GM12878 (cell line): ENCODE results near the gene THOC5. TPM values are rescaled to one million over a fixed set of nuclear protein-coding genes. Genes with fewer than 3 reads are reported as not detected.

ENCODE experiments used
- ATAC-seq: fragments of 200-7000 bp; cut with Tn5 transposase; 3 replicates; pipeline ENCODE4 v1.9.1; 2020; ENCODE audit warnings: mild to moderate bottlenecking, moderate library complexity
- BruUV-seq: library from RNA; stranded (reverse); fragments of 400-500 nt; replicated peaks from 2 replicates; lab custom pipeline; 2021; lab: Mats Ljungman, UMichigan
- CTCF ChIA-PET: fragments of 300-600 bp; sonication (Branson Sonifier 250); formaldehyde crosslinking; extraction: SDS; loops from one replicate; lab custom pipeline; 2021; ENCODE audit warnings: inconsistent platforms; lab: Yijun Ruan, JAX
- POLR2A ChIA-PET: fragments of 350-600 bp; formaldehyde crosslinking; extraction: SDS; loops from one replicate; lab custom pipeline; 2021; ENCODE audit warnings: inconsistent platforms; lab: Charles Lee
- RAD21 ChIA-PET: fragments of 300-600 bp; sonication (Branson Sonifier 250); formaldehyde crosslinking; loops from one replicate; lab custom pipeline; 2023; ENCODE audit warnings: antibody characterized with exemption; ENCODE audit not compliant: unreplicated experiment; lab: Charles Lee
- SMC1A ChIA-PET: fragments of 300-600 bp; sonication (Branson Sonifier 250); formaldehyde crosslinking; loops from one replicate; lab custom pipeline; 2023; ENCODE audit not compliant: unreplicated experiment, uncharacterized antibody; lab: Charles Lee
- DNase-seq: peaks from one replicate; pipeline ENCODE4 v3.0.0-alpha.2; 2011; ENCODE audit warnings: low read depth, low spot score
- FAIRE-seq: peaks from 3 replicates; lab custom pipeline; 2011; peaks lifted over from hg19 to GRCh38; lab: Jason Lieb, UNC
- H2AFZ ChIP-seq: 2 replicates; pipeline ENCODE4 v1.6.0; 2011; ENCODE audit warnings: low read depth, low read length, control low read depth; ENCODE audit not compliant: control insufficient read depth
- H3K27ac ChIP-seq: 2 replicates; pipeline ENCODE4 v1.5.1; 2011; ENCODE audit warnings: control low read depth; ENCODE audit not compliant: control insufficient read depth, insufficient read depth
- H3K27me3 ChIP-seq, 2 experiments: replicated peaks in 1 of 2; 2 replicates each; pipeline versions ENCODE4 v1.6.0 to v1.6.1; 2011; ENCODE audit warnings: low read length in 1 of 2; ENCODE audit not compliant: control insufficient read depth in 2 of 2, insufficient read depth in 2 of 2
- H3K36me3 ChIP-seq, 2 experiments: 2 replicates each; pipeline ENCODE4 v1.5.1; 2011; ENCODE audit warnings: low read length in 1 of 2; ENCODE audit not compliant: control insufficient read depth in 2 of 2, insufficient read depth in 2 of 2
- H3K4me1 ChIP-seq: 2 replicates; pipeline ENCODE4 v1.6.1; 2011; ENCODE audit warnings: mild to moderate bottlenecking, low read length, moderate library complexity, mixed read lengths; ENCODE audit not compliant: control insufficient read depth, insufficient read depth
- H3K4me2 ChIP-seq: 2 replicates; pipeline ENCODE4 v1.6.0; 2011; ENCODE audit warnings: control low read depth; ENCODE audit not compliant: control insufficient read depth, insufficient read depth
- H3K4me3 ChIP-seq: fragments of 200-600 bp; sonication (generic); 2 replicates; pipeline ENCODE4 v1.5.1; 2016
- H3K79me2 ChIP-seq: 2 replicates; pipeline ENCODE4 v1.6.0; 2011; ENCODE audit warnings: low read length; ENCODE audit not compliant: control insufficient read depth, insufficient read depth
- H3K9ac ChIP-seq: 2 replicates; pipeline ENCODE4 v1.8.0; 2011; ENCODE audit warnings: low read length, control low read depth, mixed read lengths; ENCODE audit not compliant: control insufficient read depth, insufficient read depth
- H3K9me3 ChIP-seq: replicated peaks from 3 replicates; pipeline ENCODE4 v1.5.1; 2011; ENCODE audit warnings: mild to moderate bottlenecking, low read length; ENCODE audit not compliant: control insufficient read depth, insufficient read depth
- H4K20me1 ChIP-seq: 2 replicates; pipeline ENCODE4 v1.6.0; 2011; ENCODE audit not compliant: control insufficient read depth, insufficient read depth
- CBFB ChIP-seq: IDR thresholded peaks from 2 replicates; pipeline ENCODE4 v1.6.1; 2016; ENCODE audit warnings: antibody characterized with exemption, low read depth
- CEBPB ChIP-seq, 2 experiments: fragments of 150-350 bp in 1 of 2; IDR thresholded peaks; 2 replicates each; pipeline ENCODE4 v1.6.1; 2012 to 2014; ENCODE audit warnings: low read depth in 2 of 2, low read length in 2 of 2, borderline replicate concordance in 1 of 2, inconsistent platforms in 1 of 2
- EED ChIP-seq: sonication (generic); IDR thresholded peaks from 2 replicates; pipeline ENCODE4 v1.6.1; 2016; ENCODE audit warnings: antibody characterized with exemption, low read depth
- KAT2A ChIP-seq: conservative IDR thresholded peaks from 2 replicates; pipeline ENCODE4 v1.6.1; 2011; ENCODE audit warnings: low read depth, low read length; ENCODE audit not compliant: control insufficient read depth
- MTA3 ChIP-seq: IDR thresholded peaks from 2 replicates; pipeline ENCODE4 v1.6.1; 2012; ENCODE audit warnings: low read length, inconsistent platforms, borderline replicate concordance
- NFYA ChIP-seq: IDR thresholded peaks from 2 replicates; pipeline ENCODE4 v1.6.1; 2011; ENCODE audit warnings: low read depth, mild to moderate bottlenecking, low read length, improper control_type of control experiment, borderline replicate concordance
- POLR2A ChIP-seq: IDR thresholded peaks from 2 replicates; pipeline ENCODE4 v1.6.1; 2011; ENCODE audit warnings: low read depth, mild to moderate bottlenecking, low read length
- RBBP5 ChIP-seq: fragments of 200-600 bp; sonication (generic); conservative IDR thresholded peaks from 2 replicates; pipeline ENCODE4 v1.6.1; 2016
- RELA ChIP-seq: fragments of 450-650 bp; IDR thresholded peaks from 2 replicates; pipeline ENCODE4 v1.8.0; 2014; ENCODE audit warnings: borderline replicate concordance; ENCODE audit not compliant: partially characterized antibody
- STAT3 ChIP-seq: IDR thresholded peaks from 2 replicates; pipeline ENCODE4 v1.6.1; 2011; ENCODE audit warnings: low read depth, low read length, improper control_type of control experiment
- SUZ12 ChIP-seq: fragments of 200-600 bp; sonication (generic); IDR thresholded peaks from one replicate; pipeline ENCODE4 v1.6.1; 2018; ENCODE audit warnings: antibody characterized with exemption, mild to moderate bottlenecking; ENCODE audit not compliant: unreplicated experiment
- YY1 ChIP-seq: IDR thresholded peaks from 2 replicates; pipeline ENCODE4 v1.6.1; 2011; ENCODE audit warnings: low read depth, mild to moderate bottlenecking, low read length
- ZSCAN29 ChIP-seq: fragments of 450-650 bp; IDR thresholded peaks from 2 replicates; pipeline ENCODE4 v1.6.1; 2017; ENCODE audit warnings: mild to moderate bottlenecking, moderate library complexity
- WGBS: methylation state at CpG from one replicate; pipeline ENCODE4 v1.1.6; 2016; ENCODE audit warnings: low lambda C conversion rate; ENCODE audit not compliant: insufficient replicate concordance, insufficient coverage; ENCODE audit errors: missing lambda C conversion rate; 5-methylcytosine and 5-hydroxymethylcytosine counted together
- in situ Hi-C: fragments of 300-500 bp; cut with MboI; formaldehyde crosslinking; loops from 9 replicates; pipeline ENCODE4 v1.14.3; 2018; ENCODE audit warnings: mixed read lengths
- intact Hi-C: fragments of 100-400 bp; cut with micrococcal nuclease; formaldehyde crosslinking; loops from one replicate; pipeline ENCODE4 v1.14.2; 2022; ENCODE audit not compliant: unreplicated experiment
- polyA plus RNA-seq, 11 experiments: library from polyadenylated mRNA; depleted of rRNA in 4 of 11; unstranded in 6 of 11; stranded (reverse) in 5 of 11; fragments of >200 nt; fragmentation: Nextera tagmentation in 4 of 11; fragmentation: Illumina TruSeq in 1 of 11; extraction: Ambion mirVana in 4 of 11; extraction: Trizol in 1 of 11; gene quantifications; 1 replicate in 1 of 11; 2 replicates in 10 of 11; pipeline versions ENCODE4 v1.2.1 to v1.2.3, GENCODE V29; 2011 to 2016; ENCODE audit warnings: inconsistent platforms in 2 of 11, missing spikeins in 2 of 11, low read depth in 1 of 11
- total RNA-seq, 4 experiments: library from RNA; depleted of rRNA in 3 of 4; stranded (reverse); fragments of >200 nt in 3 of 4; fragmentation: Illumina TruSeq in 1 of 4; extraction: Trizol in 1 of 4; gene quantifications; 2 replicates each; pipeline versions ENCODE4 v1.2.1 to v1.2.3, GENCODE V29; 2013 to 2021
- TF ChIP-seq, protein P1 (sequence below): fragments of 450-650 bp; IDR thresholded peaks from 2 replicates; pipeline ENCODE4 v1.6.1; 2016; ENCODE audit warnings: mild to moderate bottlenecking
- TF ChIP-seq, protein P2 (sequence below): fragments of 450-650 bp; IDR thresholded peaks from 2 replicates; pipeline ENCODE4 v1.6.1; 2017; ENCODE audit warnings: mild to moderate bottlenecking, low read depth, inconsistent platforms; ENCODE audit not compliant: poor library complexity, severe bottlenecking
- TF ChIP-seq, protein P3 (sequence below): fragments of 450-650 bp; IDR thresholded peaks from 2 replicates; pipeline ENCODE4 v1.6.1; 2017; ENCODE audit warnings: mild to moderate bottlenecking
- TF ChIP-seq, protein P4 (sequence below): fragments of 450-650 bp; IDR thresholded peaks from 2 replicates; pipeline ENCODE4 v1.6.1; 2016; ENCODE audit warnings: mild to moderate bottlenecking, moderate library complexity, borderline replicate concordance

Gene THOC5
- total and polyA plus RNA-seq, 10 of the 15 experiments (the other 5 are each of a cell fraction or from before 2014, with no cell fraction given) = 20.9 to 44.9 (median 31.4) TPM

DNA sequence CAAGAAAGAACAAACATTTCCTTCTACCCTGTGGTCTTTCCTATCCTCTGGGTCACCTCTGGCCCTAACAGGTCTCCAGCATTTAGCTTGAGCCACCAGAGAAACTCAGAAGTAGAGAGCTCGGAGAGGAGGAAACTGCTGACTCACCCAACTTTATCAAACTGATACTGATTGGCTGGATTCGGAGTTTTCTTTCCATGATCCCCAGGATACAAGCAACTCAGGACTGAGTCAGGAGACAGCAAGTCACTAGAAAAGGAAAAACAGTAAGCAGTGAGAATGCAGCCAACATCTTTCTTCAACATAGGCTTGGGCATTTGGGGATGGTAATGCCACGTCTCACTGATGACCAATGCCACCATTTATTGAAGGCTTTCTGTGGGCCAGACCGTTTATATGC lies 32.7 kb downstream of the THOC5 start:
- no peak for DNase-seq
- ATAC-seq = no peak
- FAIRE-seq = no peak
- Histone ChIP-seq H3K4me1 (no peaks in the 10 kb centered on the region), H3K27ac (no peak overlapping the region), H3K9ac (no peak overlapping the region), H3K4me3 (no peak overlapping the region), H3K9me3 (no peaks in the 10 kb centered on the region), H3K79me2 (no peaks in the 10 kb centered on the region), H3K36me3 (peaks cover 40 to 43% of the 10 kb centered on the region in 2 experiments), H4K20me1 (no peaks in the 10 kb centered on the region), H3K4me2 (no peak overlapping the region), H2AFZ (no peak overlapping the region), H3K27me3 (no peaks in the 10 kb centered on the region)
- POLR2A ChIA-PET = no interaction called here
- 78% methylated on average over 4 of the region's 4 CpGs for WGBS
- intact Hi-C loops (no loop called here), in situ Hi-C loops (loop anchor here (5.0 kb wide), 1 partner anchor 124 kb away; no protein-coding TSS in a partner anchor)
- SMC1A ChIA-PET = no interaction called here
- CTCF ChIA-PET = interaction anchor here (0.9 kb wide), 1 partner anchor 125 kb away, joined by 3 read pairs; no protein-coding TSS in a partner anchor
- RAD21 ChIA-PET = no interaction called here
- BruUV-seq = no TSS peak
- TF ChIP-seq ZSCAN29 (no peak), POLR2A (no peak), SUZ12 (no peak), KAT2A (no peak), STAT3 (no peak), RELA (no peak), MTA3 (no peak), CBFB (no peak), CEBPB (IDR thresholded peaks at IDR 0.05; ENCODE audit: borderline replicate concordance in 1 of 2, low read depth in 2 of 2, low read length in 2 of 2) (no peak), EED (no peak), YY1 (no peak), RBBP5 (no peak), NFYA (no peak)
- TF ChIP-seq, protein P1, sequence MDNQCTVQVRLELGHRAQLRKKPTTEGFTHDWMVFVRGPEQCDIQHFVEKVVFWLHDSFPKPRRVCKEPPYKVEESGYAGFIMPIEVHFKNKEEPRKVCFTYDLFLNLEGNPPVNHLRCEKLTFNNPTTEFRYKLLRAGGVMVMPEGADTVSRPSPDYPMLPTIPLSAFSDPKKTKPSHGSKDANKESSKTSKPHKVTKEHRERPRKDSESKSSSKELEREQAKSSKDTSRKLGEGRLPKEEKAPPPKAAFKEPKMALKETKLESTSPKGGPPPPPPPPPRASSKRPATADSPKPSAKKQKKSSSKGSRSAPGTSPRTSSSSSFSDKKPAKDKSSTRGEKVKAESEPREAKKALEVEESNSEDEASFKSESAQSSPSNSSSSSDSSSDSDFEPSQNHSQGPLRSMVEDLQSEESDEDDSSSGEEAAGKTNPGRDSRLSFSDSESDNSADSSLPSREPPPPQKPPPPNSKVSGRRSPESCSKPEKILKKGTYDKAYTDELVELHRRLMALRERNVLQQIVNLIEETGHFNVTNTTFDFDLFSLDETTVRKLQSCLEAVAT = no peak
- TF ChIP-seq, protein P2, sequence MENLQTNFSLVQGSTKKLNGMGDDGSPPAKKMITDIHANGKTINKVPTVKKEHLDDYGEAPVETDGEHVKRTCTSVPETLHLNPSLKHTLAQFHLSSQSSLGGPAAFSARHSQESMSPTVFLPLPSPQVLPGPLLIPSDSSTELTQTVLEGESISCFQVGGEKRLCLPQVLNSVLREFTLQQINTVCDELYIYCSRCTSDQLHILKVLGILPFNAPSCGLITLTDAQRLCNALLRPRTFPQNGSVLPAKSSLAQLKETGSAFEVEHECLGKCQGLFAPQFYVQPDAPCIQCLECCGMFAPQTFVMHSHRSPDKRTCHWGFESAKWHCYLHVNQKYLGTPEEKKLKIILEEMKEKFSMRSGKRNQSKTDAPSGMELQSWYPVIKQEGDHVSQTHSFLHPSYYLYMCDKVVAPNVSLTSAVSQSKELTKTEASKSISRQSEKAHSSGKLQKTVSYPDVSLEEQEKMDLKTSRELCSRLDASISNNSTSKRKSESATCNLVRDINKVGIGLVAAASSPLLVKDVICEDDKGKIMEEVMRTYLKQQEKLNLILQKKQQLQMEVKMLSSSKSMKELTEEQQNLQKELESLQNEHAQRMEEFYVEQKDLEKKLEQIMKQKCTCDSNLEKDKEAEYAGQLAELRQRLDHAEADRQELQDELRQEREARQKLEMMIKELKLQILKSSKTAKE = no peak
- TF ChIP-seq, protein P3, sequence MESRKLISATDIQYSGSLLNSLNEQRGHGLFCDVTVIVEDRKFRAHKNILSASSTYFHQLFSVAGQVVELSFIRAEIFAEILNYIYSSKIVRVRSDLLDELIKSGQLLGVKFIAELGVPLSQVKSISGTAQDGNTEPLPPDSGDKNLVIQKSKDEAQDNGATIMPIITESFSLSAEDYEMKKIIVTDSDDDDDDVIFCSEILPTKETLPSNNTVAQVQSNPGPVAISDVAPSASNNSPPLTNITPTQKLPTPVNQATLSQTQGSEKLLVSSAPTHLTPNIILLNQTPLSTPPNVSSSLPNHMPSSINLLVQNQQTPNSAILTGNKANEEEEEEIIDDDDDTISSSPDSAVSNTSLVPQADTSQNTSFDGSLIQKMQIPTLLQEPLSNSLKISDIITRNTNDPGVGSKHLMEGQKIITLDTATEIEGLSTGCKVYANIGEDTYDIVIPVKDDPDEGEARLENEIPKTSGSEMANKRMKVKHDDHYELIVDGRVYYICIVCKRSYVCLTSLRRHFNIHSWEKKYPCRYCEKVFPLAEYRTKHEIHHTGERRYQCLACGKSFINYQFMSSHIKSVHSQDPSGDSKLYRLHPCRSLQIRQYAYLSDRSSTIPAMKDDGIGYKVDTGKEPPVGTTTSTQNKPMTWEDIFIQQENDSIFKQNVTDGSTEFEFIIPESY = no peak
- TF ChIP-seq, protein P4, sequence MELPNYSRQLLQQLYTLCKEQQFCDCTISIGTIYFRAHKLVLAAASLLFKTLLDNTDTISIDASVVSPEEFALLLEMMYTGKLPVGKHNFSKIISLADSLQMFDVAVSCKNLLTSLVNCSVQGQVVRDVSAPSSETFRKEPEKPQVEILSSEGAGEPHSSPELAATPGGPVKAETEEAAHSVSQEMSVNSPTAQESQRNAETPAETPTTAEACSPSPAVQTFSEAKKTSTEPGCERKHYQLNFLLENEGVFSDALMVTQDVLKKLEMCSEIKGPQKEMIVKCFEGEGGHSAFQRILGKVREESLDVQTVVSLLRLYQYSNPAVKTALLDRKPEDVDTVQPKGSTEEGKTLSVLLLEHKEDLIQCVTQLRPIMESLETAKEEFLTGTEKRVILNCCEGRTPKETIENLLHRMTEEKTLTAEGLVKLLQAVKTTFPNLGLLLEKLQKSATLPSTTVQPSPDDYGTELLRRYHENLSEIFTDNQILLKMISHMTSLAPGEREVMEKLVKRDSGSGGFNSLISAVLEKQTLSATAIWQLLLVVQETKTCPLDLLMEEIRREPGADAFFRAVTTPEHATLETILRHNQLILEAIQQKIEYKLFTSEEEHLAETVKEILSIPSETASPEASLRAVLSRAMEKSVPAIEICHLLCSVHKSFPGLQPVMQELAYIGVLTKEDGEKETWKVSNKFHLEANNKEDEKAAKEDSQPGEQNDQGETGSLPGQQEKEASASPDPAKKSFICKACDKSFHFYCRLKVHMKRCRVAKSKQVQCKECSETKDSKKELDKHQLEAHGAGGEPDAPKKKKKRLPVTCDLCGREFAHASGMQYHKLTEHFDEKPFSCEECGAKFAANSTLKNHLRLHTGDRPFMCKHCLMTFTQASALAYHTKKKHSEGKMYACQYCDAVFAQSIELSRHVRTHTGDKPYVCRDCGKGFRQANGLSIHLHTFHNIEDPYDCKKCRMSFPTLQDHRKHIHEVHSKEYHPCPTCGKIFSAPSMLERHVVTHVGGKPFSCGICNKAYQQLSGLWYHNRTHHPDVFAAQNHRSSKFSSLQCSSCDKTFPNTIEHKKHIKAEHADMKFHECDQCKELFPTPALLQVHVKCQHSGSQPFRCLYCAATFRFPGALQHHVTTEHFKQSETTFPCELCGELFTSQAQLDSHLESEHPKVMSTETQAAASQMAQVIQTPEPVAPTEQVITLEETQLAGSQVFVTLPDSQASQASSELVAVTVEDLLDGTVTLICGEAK = no peak
